AG04449 (cell line): ENCODE results near the gene LAMTOR5.

ENCODE experiments used
- CTCF ChIA-PET: fragments of 350-600 bp; formaldehyde crosslinking; extraction: SDS; loops from one replicate; lab custom pipeline; 2021; ENCODE audit warnings: antibody characterized with exemption; lab: Yijun Ruan, JAX
- POLR2A ChIA-PET: fragments of 400-600, 350-600 bp; formaldehyde crosslinking; extraction: SDS; loops from one replicate; lab custom pipeline; 2020; ENCODE audit warnings: antibody characterized with exemption, inconsistent platforms; lab: Yijun Ruan, JAX
- DNase-seq: peaks from one replicate; pipeline ENCODE4 v3.0.0-alpha.2; 2010; ENCODE audit warnings: low read depth, low spot score
- H3K4me3 ChIP-seq: 2 replicates; pipeline ENCODE4 v1.5.1; 2011; ENCODE audit warnings: low read depth, mild to moderate bottlenecking, control low read depth, low read length
- CTCF ChIP-seq: IDR thresholded peaks from one replicate; pipeline ENCODE4 v1.5.1; 2011; ENCODE audit warnings: mild to moderate bottlenecking, moderate library complexity, low read length, control low read depth, inconsistent platforms; ENCODE audit not compliant: insufficient read depth; ENCODE audit errors: missing control alignments

LAMTOR5 gene

DNA sequence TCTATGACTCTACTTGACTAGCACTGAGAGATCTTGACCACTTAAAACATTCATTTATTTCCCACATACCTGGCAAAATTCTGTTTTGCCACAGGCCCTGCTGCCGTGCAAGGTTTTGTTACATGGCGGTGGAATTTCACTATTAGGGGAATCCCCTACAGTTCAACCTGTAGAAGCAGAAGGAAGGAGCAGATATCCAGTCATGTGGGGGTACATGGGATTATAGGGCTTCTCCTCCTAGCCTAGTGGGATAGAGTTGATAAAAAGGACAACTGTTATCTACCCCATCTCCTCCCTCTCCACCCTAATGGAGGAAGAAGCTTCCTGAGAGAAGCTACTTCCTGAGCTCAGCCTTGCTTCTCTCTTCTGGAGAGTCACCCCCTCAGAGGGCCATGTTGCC, 25.7 kb upstream of the LAMTOR5 start:
- ChIA-PET CTCF (interaction anchor here (1.3 to 12.4 kb wide), 2 partner anchors 20 to 236 kb away, joined by 3 to 106 read pairs; no protein-coding TSS in a partner anchor), POLR2A (no interaction called here)
- no peak overlapping the region for H3K4me3 ChIP-seq
- no peak for TF ChIP-seq CTCF
- DNase-seq = no peak

DNA sequence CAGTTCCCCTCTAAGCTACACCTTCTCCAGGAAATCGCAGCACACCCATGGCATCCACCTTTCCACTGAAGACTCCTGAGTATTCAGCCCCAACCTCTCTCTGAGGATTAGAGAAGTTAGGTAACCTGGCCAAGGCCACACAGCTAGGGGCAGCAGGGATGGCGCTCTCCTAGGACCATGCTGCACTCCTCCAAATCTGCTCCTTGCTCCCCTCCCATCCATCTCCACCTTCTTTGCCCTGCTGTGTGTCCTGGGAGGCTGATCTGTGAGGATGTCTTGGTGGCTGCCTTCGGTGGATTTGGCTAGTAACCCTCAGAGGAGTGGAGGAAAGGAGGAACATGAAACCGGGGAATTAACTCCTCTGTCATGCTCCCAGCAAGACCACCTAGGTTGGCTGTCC, 23.4 kb upstream of the LAMTOR5 start:
- no peak for DNase-seq
- POLR2A ChIA-PET = no interaction called here
- TF ChIP-seq CTCF = no peak
- CTCF ChIA-PET = interaction anchor here (1.0 to 2.3 kb wide), 5 partner anchors 19 to 234 kb away, joined by 3 to 16 read pairs (median 4); no protein-coding TSS in a partner anchor
- H3K4me3 ChIP-seq = no peak overlapping the region

- H3K4me3 ChIP-seq = no peak overlapping the region
- TF ChIP-seq CTCF = no peak
- POLR2A ChIA-PET = no interaction called here
- no peak for DNase-seq
- CTCF ChIA-PET = interaction anchor here (1.1 to 2.3 kb wide), 4 partner anchors 18 to 118 kb away, joined by 3 to 16 read pairs (median 6); no protein-coding TSS in a partner anchor
Observed at GRCh38 chr1:110430366-110430765, 22.9 kb upstream of the LAMTOR5 start.

DNA sequence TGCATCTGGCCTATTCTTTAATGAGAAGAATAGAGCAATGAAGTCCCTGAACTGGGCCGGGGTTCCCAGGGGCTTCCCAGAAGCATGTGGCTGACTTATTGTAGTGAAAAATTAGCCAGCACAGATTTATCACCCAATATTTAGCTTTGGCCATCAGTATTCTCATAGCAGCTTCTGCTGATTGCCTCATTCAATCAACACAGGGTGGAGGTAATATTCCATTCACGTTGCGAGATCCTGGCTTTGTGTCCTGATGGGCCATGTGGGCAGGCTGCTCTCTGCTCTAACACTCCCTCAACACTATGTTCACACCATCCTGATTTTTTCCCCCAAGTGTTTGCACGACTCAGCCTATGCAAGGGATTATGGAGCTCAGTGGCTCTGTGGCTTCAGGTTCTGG, 21.5 kb upstream of the LAMTOR5 start:
- ChIA-PET CTCF (interaction anchor here (0.7 to 2.3 kb wide), 4 partner anchors 14 to 31 kb away, joined by 3 to 16 read pairs (median 6); no protein-coding TSS in a partner anchor), POLR2A (no interaction called here)
- no peak overlapping the region for H3K4me3 ChIP-seq
- no peak for DNase-seq
- TF ChIP-seq CTCF = no peak

DNA sequence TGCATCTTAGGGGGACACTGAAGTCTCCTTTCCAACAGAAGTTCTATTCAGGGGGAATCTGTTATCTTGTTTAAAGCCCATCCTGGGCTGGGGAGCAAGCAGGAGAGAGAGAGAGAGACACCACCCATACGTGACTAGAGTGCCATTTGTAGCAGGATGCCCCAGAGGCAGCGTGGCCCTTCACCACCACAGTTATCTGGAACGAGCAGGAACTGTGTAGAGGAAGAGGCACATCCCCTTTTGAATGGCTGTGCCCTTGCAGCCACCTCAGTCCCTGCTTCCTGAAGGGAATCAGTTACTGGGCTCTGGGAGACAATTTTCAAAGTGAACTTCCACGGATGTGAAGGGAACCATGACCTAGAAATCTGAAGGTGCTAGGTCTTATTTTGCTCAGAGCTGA, 19.4 kb upstream of the LAMTOR5 start:
- DNase-seq = no peak
- TF ChIP-seq CTCF = no peak
- ChIA-PET CTCF (interaction anchor here (1.0 to 19.7 kb wide), 5 partner anchors 8 to 218 kb away, joined by 3 to 631 read pairs (median 4); partner anchors contain the start of gene PROK1), POLR2A (no interaction called here)
- H3K4me3 ChIP-seq = no peak overlapping the region

DNA sequence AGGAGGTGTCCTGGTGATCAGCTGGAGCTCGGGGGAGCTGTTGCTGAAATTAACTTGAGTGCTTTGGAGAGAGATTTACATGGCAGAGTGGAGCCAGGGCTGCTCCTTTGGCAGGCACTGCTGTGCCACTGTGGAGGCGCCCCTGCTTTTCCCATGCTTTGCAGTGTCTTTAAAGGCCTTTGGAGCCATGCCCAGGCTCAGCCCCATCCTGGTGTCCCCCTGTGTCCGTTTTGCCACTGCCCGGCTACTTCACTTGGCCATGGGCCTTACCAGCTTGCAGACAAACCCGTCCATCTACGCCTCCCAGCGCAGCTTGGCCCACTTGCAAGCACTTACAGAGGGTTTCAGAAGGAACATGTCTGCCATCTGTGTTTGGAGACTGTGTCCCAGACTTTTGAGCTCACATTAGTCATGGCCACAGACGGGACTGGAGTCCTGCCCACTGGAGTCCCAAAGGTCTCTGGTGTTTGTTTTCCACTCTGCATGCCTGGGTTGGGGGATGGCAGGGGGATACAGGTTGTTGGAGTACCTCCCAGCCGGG, 18.2 kb upstream of the LAMTOR5 start:
- no peak for DNase-seq
- TF ChIP-seq CTCF = no peak
- no peak overlapping the region for H3K4me3 ChIP-seq
- ChIA-PET POLR2A (no interaction called here), CTCF (interaction anchor here (1.0 to 19.7 kb wide), 4 partner anchors 11 to 218 kb away, joined by 3 to 631 read pairs (median 44); partner anchors contain the start of gene PROK1)
